Glutamatergic neuron (in vitro differentiated cells): ENCODE data around the gene BMP7. TPM values are rescaled to one million over a fixed set of nuclear protein-coding genes. Genes with fewer than 3 reads are reported as not detected.

Experiments
- DNase-seq: peaks from one replicate; pipeline ENCODE4 v3.0.0; 2022
- H3K27ac Mint-ChIP-seq: one replicate; pipeline ENCODE4 v1.8.0; 2020; ENCODE audit warnings: mild to moderate bottlenecking, mixed read lengths, inconsistent platforms; ENCODE audit not compliant: unreplicated experiment
- H3K27me3 Mint-ChIP-seq: one replicate; pipeline ENCODE4 v1.8.0; 2020; ENCODE audit warnings: mild to moderate bottlenecking, moderate library complexity, mixed read lengths, inconsistent platforms; ENCODE audit not compliant: unreplicated experiment
- H3K36me3 Mint-ChIP-seq: one replicate; pipeline ENCODE4 v1.8.0; 2020; ENCODE audit warnings: mild to moderate bottlenecking, mixed read lengths, inconsistent platforms; ENCODE audit not compliant: unreplicated experiment
- H3K4me1 Mint-ChIP-seq: one replicate; pipeline ENCODE4 v1.8.0; 2020; ENCODE audit warnings: mild to moderate bottlenecking, low read depth, mixed read lengths, inconsistent platforms; ENCODE audit not compliant: unreplicated experiment
- H3K4me3 Mint-ChIP-seq: one replicate; pipeline ENCODE4 v1.8.0; 2020; ENCODE audit warnings: mild to moderate bottlenecking, mixed read lengths, inconsistent platforms; ENCODE audit not compliant: unreplicated experiment
- H3K9me3 Mint-ChIP-seq: one replicate; pipeline ENCODE4 v1.8.0; 2020; ENCODE audit warnings: mild to moderate bottlenecking, moderate library complexity, mixed read lengths, inconsistent platforms; ENCODE audit not compliant: unreplicated experiment
- total RNA-seq: library from RNA; stranded (reverse); fragmentation: NEBNext Ultra II Directional; extraction: Animal tissue kit (Norgen Biotek cat#: 25700); gene quantifications from one replicate; pipeline ENCODE4 v1.2.1, GENCODE V29; 2021; ENCODE audit not compliant: unreplicated experiment
- TF ChIP-seq, protein P1 (sequence below): fragments of 200-600 bp; sonication (generic); IDR thresholded peaks from one replicate; pipeline ENCODE4 v1.5.0; 2021; ENCODE audit not compliant: partially characterized antibody, unreplicated experiment

BMP7 gene
- total RNA-seq, 1 donor from 2014 or later: 8.7 TPM

DNA sequence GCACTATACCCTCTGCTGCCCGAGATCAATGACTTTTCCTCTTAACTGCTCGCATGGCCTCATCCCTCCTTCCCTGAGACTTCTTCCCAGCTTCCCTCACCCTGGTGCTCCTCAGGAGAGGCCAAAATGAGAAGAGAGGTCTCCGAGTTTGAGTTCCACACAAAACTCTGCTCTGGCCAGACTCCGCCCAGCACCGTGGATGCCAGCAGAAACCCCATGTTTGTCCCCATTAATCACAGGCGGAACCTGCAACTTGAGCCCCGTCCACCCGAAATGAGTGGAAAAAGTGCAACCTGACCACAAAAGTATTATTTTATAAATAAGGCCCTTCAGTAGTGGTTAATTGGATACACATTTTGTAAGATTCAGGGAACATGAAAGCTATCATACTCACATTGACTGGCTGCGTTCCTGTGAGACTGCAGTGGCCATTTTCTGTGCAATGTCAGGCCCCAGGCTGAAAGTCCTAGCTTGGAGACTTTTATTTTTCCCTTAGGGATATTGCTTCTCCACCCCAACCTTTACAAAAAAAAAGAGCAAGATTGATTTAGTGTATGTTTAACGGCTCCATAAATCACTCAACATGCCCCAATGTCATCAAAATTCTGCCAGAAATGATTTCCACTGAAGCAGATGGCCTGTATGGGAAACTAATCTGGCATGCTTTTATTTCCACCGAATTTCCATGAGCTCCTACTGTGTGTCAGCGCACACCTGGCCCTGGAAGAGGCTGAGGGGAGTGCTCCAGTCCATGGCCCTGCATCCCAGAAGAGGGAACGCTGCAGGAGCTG lies 134.6 kb downstream of the BMP7 start:
- peaks cover 2% of the 10 kb centered on the region for H3K27me3 Mint-ChIP-seq
- H3K36me3 Mint-ChIP-seq: no peaks in the 10 kb centered on the region
- peaks cover 15% of the 10 kb centered on the region for H3K4me1 Mint-ChIP-seq
- H3K27ac Mint-ChIP-seq: no peak overlapping the region
- H3K4me3 Mint-ChIP-seq: no peak overlapping the region
- DNase-seq: no peak
- TF ChIP-seq, protein P1, sequence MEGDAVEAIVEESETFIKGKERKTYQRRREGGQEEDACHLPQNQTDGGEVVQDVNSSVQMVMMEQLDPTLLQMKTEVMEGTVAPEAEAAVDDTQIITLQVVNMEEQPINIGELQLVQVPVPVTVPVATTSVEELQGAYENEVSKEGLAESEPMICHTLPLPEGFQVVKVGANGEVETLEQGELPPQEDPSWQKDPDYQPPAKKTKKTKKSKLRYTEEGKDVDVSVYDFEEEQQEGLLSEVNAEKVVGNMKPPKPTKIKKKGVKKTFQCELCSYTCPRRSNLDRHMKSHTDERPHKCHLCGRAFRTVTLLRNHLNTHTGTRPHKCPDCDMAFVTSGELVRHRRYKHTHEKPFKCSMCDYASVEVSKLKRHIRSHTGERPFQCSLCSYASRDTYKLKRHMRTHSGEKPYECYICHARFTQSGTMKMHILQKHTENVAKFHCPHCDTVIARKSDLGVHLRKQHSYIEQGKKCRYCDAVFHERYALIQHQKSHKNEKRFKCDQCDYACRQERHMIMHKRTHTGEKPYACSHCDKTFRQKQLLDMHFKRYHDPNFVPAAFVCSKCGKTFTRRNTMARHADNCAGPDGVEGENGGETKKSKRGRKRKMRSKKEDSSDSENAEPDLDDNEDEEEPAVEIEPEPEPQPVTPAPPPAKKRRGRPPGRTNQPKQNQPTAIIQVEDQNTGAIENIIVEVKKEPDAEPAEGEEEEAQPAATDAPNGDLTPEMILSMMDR: no peak
- H3K9me3 Mint-ChIP-seq: peaks cover 3% of the 10 kb centered on the region

DNA sequence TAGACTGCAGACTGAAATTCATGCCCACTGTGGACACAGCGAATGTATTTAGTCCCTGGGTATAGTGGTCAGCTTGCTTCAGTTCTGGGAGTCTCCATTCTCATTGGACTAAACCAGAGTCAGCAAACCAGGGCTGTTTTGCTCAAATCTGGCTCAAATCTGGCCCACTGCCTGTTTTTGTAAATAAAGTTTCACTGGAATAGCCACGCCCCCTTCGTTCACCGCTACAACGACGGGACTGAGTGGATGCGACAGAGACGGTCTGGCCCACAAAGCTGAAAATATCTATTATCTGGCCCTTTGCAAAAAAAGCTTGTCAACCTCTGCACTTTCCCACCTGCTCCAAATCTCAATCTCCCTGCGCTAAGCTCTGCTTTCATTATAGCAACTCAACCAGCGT lies 135.4 kb downstream of the BMP7 start:
- H3K4me3 Mint-ChIP-seq: no peak overlapping the region
- peaks cover 15% of the 10 kb centered on the region for H3K4me1 Mint-ChIP-seq
- H3K27me3 Mint-ChIP-seq: peaks cover 2% of the 10 kb centered on the region
- TF ChIP-seq, protein P1: no peak
- peaks cover 3% of the 10 kb centered on the region for H3K9me3 Mint-ChIP-seq
- H3K27ac Mint-ChIP-seq: no peak overlapping the region
- no peak for DNase-seq
- H3K36me3 Mint-ChIP-seq: peaks cover 3% of the 10 kb centered on the region

DNA sequence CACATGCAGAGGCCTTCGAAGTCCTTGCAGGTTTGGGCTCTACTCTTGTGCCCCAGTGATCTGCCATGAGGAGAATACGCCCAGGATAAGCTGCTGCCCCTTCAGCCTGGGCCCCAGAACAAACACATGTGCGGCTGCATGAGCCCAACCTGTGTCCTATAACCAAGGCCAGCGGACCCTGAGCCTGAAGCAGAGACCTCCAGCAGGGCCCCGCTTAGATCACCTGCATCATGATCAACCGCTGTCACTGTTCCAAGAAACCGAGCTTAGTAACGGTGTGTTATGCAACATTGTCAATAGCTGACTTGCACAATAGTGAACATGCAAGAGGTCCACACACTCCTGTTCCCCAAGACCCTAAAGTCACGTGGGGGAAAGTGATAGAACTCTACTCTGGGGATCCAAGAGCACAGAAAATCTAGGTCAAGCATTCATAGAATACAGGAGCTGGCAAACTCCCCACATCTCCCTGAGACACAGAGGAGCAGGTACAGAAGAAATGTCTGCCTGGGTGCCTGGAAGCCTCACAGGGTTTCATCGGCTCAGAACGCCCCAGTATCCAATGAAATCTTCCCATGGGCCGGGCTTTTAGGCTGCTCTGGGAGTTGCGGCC lies 136.2 kb downstream of the BMP7 start:
- Mint-ChIP-seq H3K36me3 (peaks cover 4% of the 10 kb centered on the region), H3K4me1 (peaks cover 15% of the 10 kb centered on the region), H3K9me3 (peaks cover 3% of the 10 kb centered on the region), H3K4me3 (no peak overlapping the region), H3K27me3 (peaks cover 2% of the 10 kb centered on the region), H3K27ac (no peak overlapping the region)
- no peak for DNase-seq
- TF ChIP-seq, protein P1: no peak

DNA sequence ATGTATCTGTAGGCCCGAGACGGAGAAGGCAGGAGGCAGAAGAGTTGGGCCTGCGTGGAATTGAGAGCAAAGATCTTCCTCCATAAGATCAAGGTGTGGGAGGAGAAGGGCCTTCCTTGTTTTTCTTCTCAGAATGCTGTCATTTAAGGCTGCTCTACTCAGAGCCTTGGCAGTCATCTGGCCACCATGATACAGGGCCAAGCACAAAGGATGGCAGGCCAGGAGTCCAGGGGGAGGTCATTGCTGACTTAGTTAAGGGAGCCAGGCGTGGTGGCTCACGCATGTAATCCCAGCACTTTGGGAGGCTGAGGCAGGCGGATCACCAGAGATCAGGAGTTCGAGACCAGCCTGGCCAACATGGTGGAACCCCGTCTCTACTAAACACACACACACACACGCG lies 137.1 kb downstream of the BMP7 start:
- DNase-seq: no peak
- Mint-ChIP-seq H3K27ac (no peak overlapping the region), H3K9me3 (peaks cover 3% of the 10 kb centered on the region), H3K36me3 (peaks cover 4% of the 10 kb centered on the region), H3K4me1 (peaks cover 15% of the 10 kb centered on the region), H3K4me3 (no peak overlapping the region), H3K27me3 (peaks cover 2% of the 10 kb centered on the region)
- TF ChIP-seq, protein P1: no peak
